GM12878 (cell line): ENCODE data around the gene FBXW9. TPM values are rescaled to one million over a fixed set of nuclear protein-coding genes. Genes with fewer than 3 reads are reported as not detected.

Experiments used
- ATAC-seq: fragments of 200-7000 bp; cut with Tn5 transposase; 3 replicates; pipeline ENCODE4 v1.9.1; 2020; ENCODE audit warnings: mild to moderate bottlenecking, moderate library complexity
- BruUV-seq: library from RNA; stranded (reverse); fragments of 400-500 nt; replicated peaks from 2 replicates; lab custom pipeline; 2021; lab: Mats Ljungman, UMichigan
- CTCF ChIA-PET: fragments of 300-600 bp; sonication (Branson Sonifier 250); formaldehyde crosslinking; extraction: SDS; loops from one replicate; lab custom pipeline; 2021; ENCODE audit warnings: inconsistent platforms; lab: Yijun Ruan, JAX
- POLR2A ChIA-PET: fragments of 350-600 bp; formaldehyde crosslinking; extraction: SDS; loops from one replicate; lab custom pipeline; 2021; ENCODE audit warnings: inconsistent platforms; lab: Charles Lee
- RAD21 ChIA-PET: fragments of 300-600 bp; sonication (Branson Sonifier 250); formaldehyde crosslinking; loops from one replicate; lab custom pipeline; 2023; ENCODE audit warnings: antibody characterized with exemption; ENCODE audit not compliant: unreplicated experiment; lab: Charles Lee
- SMC1A ChIA-PET: fragments of 300-600 bp; sonication (Branson Sonifier 250); formaldehyde crosslinking; loops from one replicate; lab custom pipeline; 2023; ENCODE audit not compliant: unreplicated experiment, uncharacterized antibody; lab: Charles Lee
- DNase-seq: peaks from one replicate; pipeline ENCODE4 v3.0.0-alpha.2; 2011; ENCODE audit warnings: low read depth, low spot score
- FAIRE-seq: peaks from 3 replicates; lab custom pipeline; 2011; peaks lifted over from hg19 to GRCh38; lab: Jason Lieb, UNC
- H2AFZ ChIP-seq: 2 replicates; pipeline ENCODE4 v1.6.0; 2011; ENCODE audit warnings: low read depth, low read length, control low read depth; ENCODE audit not compliant: control insufficient read depth
- H3K27ac ChIP-seq: 2 replicates; pipeline ENCODE4 v1.5.1; 2011; ENCODE audit warnings: control low read depth; ENCODE audit not compliant: control insufficient read depth, insufficient read depth
- H3K27me3 ChIP-seq, 2 experiments: replicated peaks in 1 of 2; 2 replicates each; pipeline versions ENCODE4 v1.6.0 to v1.6.1; 2011; ENCODE audit warnings: low read length in 1 of 2; ENCODE audit not compliant: control insufficient read depth in 2 of 2, insufficient read depth in 2 of 2
- H3K36me3 ChIP-seq, 2 experiments: 2 replicates each; pipeline ENCODE4 v1.5.1; 2011; ENCODE audit warnings: low read length in 1 of 2; ENCODE audit not compliant: control insufficient read depth in 2 of 2, insufficient read depth in 2 of 2
- H3K4me1 ChIP-seq: 2 replicates; pipeline ENCODE4 v1.6.1; 2011; ENCODE audit warnings: mild to moderate bottlenecking, low read length, moderate library complexity, mixed read lengths; ENCODE audit not compliant: control insufficient read depth, insufficient read depth
- H3K4me2 ChIP-seq: 2 replicates; pipeline ENCODE4 v1.6.0; 2011; ENCODE audit warnings: control low read depth; ENCODE audit not compliant: control insufficient read depth, insufficient read depth
- H3K4me3 ChIP-seq: fragments of 200-600 bp; sonication (generic); 2 replicates; pipeline ENCODE4 v1.5.1; 2016
- H3K79me2 ChIP-seq: 2 replicates; pipeline ENCODE4 v1.6.0; 2011; ENCODE audit warnings: low read length; ENCODE audit not compliant: control insufficient read depth, insufficient read depth
- H3K9ac ChIP-seq: 2 replicates; pipeline ENCODE4 v1.8.0; 2011; ENCODE audit warnings: low read length, control low read depth, mixed read lengths; ENCODE audit not compliant: control insufficient read depth, insufficient read depth
- H3K9me3 ChIP-seq: replicated peaks from 3 replicates; pipeline ENCODE4 v1.5.1; 2011; ENCODE audit warnings: mild to moderate bottlenecking, low read length; ENCODE audit not compliant: control insufficient read depth, insufficient read depth
- H4K20me1 ChIP-seq: 2 replicates; pipeline ENCODE4 v1.6.0; 2011; ENCODE audit not compliant: control insufficient read depth, insufficient read depth
- BCL11A ChIP-seq: IDR thresholded peaks from 2 replicates; pipeline ENCODE4 v1.6.1; 2011; ENCODE audit warnings: low read depth, low read length
- IRF5 ChIP-seq: fragments of 450-650 bp; IDR thresholded peaks from 2 replicates; pipeline ENCODE4 v1.6.1; 2017; ENCODE audit warnings: borderline replicate concordance
- NFYA ChIP-seq: IDR thresholded peaks from 2 replicates; pipeline ENCODE4 v1.6.1; 2011; ENCODE audit warnings: low read depth, mild to moderate bottlenecking, low read length, improper control_type of control experiment, borderline replicate concordance
- PAX8 ChIP-seq: fragments of 450-650 bp; IDR thresholded peaks from 2 replicates; pipeline ENCODE4 v1.6.1; 2017; ENCODE audit warnings: mild to moderate bottlenecking, moderate library complexity
- PKNOX1 ChIP-seq: fragments of 450-650 bp; IDR thresholded peaks from 2 replicates; pipeline ENCODE4 v1.6.1; 2016; ENCODE audit warnings: mild to moderate bottlenecking
- RAD51 ChIP-seq: fragments of 450-650 bp; IDR thresholded peaks from 2 replicates; pipeline ENCODE4 v1.6.1; 2016; ENCODE audit warnings: moderate library complexity, mild to moderate bottlenecking, inconsistent platforms
- REST ChIP-seq: IDR thresholded peaks from 2 replicates; pipeline ENCODE4 v1.6.1; 2012; ENCODE audit warnings: mild to moderate bottlenecking, low read depth, low read length
- SMARCA5 ChIP-seq: fragments of 450-650 bp; IDR thresholded peaks from 2 replicates; pipeline ENCODE4 v1.6.1; 2017; ENCODE audit warnings: mild to moderate bottlenecking
- TARDBP ChIP-seq: IDR thresholded peaks from 2 replicates; pipeline ENCODE4 v1.6.1; 2016; ENCODE audit warnings: borderline replicate concordance
- ZBED1 ChIP-seq: IDR thresholded peaks from 2 replicates; pipeline ENCODE4 v1.6.1; 2016; ENCODE audit warnings: borderline replicate concordance
- ZBTB33 ChIP-seq: fragments of 450-650 bp; IDR thresholded peaks from 2 replicates; pipeline ENCODE4 v1.6.1; 2017; ENCODE audit warnings: mild to moderate bottlenecking
- WGBS: methylation state at CpG from one replicate; pipeline ENCODE4 v1.1.6; 2016; ENCODE audit warnings: low lambda C conversion rate; ENCODE audit not compliant: insufficient replicate concordance, insufficient coverage; ENCODE audit errors: missing lambda C conversion rate; 5-methylcytosine and 5-hydroxymethylcytosine counted together
- in situ Hi-C: fragments of 300-500 bp; cut with MboI; formaldehyde crosslinking; loops from 9 replicates; pipeline ENCODE4 v1.14.3; 2018; ENCODE audit warnings: mixed read lengths
- intact Hi-C: fragments of 100-400 bp; cut with micrococcal nuclease; formaldehyde crosslinking; loops from one replicate; pipeline ENCODE4 v1.14.2; 2022; ENCODE audit not compliant: unreplicated experiment
- polyA plus RNA-seq, 11 experiments: library from polyadenylated mRNA; depleted of rRNA in 4 of 11; unstranded in 6 of 11; stranded (reverse) in 5 of 11; fragments of >200 nt; fragmentation: Nextera tagmentation in 4 of 11; fragmentation: Illumina TruSeq in 1 of 11; extraction: Ambion mirVana in 4 of 11; extraction: Trizol in 1 of 11; gene quantifications; 1 replicate in 1 of 11; 2 replicates in 10 of 11; pipeline versions ENCODE4 v1.2.1 to v1.2.3, GENCODE V29; 2011 to 2016; ENCODE audit warnings: inconsistent platforms in 2 of 11, missing spikeins in 2 of 11, low read depth in 1 of 11
- total RNA-seq, 4 experiments: library from RNA; depleted of rRNA in 3 of 4; stranded (reverse); fragments of >200 nt in 3 of 4; fragmentation: Illumina TruSeq in 1 of 4; extraction: Trizol in 1 of 4; gene quantifications; 2 replicates each; pipeline versions ENCODE4 v1.2.1 to v1.2.3, GENCODE V29; 2013 to 2021
- TF ChIP-seq, protein P1 (sequence below): fragments of 450-650 bp; IDR thresholded peaks from 2 replicates; pipeline ENCODE4 v1.6.1; 2014; ENCODE audit warnings: mild to moderate bottlenecking

Gene FBXW9
- total and polyA plus RNA-seq, 10 of the 15 experiments (the other 5 are each of a cell fraction or from before 2014, with no cell fraction given), result 0.21 to 14.8 (median 7.3) TPM

- H4K20me1 ChIP-seq, result no peaks in the 10 kb centered on the region; the same call in 1 of the 2 replicates
- peak within 1 kb of the TSS; percentile 99 for H3K4me3 ChIP-seq
- BruUV-seq, result TSS peak; percentile 83
- H3K4me1 ChIP-seq, result peaks cover 4% of the 10 kb centered on the region; the same call in 1 of the 2 replicates
- H3K27ac ChIP-seq, result peak within 1 kb of the TSS; percentile 98
- H3K27me3 ChIP-seq, result no peaks in the 10 kb centered on the region
- H3K4me2 ChIP-seq, result peak within 1 kb of the TSS; percentile 76
- RAD21 ChIA-PET, result interaction anchor here (0.6 to 1.4 kb wide), 4 partner anchors 12 to 115 kb away, joined by 3 to 5 read pairs (median 4); a partner anchor contains a TSS
- intact Hi-C loops (loop anchor here (1.0 kb wide), 1 partner anchor 112 kb away; no protein-coding TSS in a partner anchor), in situ Hi-C loops (no loop called here)
- H3K36me3 ChIP-seq, result peaks cover 13 to 14% of the 10 kb centered on the region in 2 experiments
- DNase-seq, result peak; percentile 95
- H2AFZ ChIP-seq, result peak within 1 kb of the TSS; percentile 89
- ATAC-seq, result peak; percentile 91
- H3K9me3 ChIP-seq, result no peaks in the 10 kb centered on the region
- peak within 1 kb of the TSS; percentile 98 for H3K9ac ChIP-seq
- CTCF ChIA-PET, result interaction anchor here (0.6 to 1.9 kb wide), 10 partner anchors 9 to 1671 kb away, joined by 3 to 4 read pairs (median 3); partner anchors contain the start of gene TRIR
- peaks cover 9% of the 10 kb centered on the region for H3K79me2 ChIP-seq
- FAIRE-seq, result peak; percentile 96
- POLR2A ChIA-PET, result interaction anchor here (0.6 to 2.5 kb wide), 10 partner anchors 9 to 1169 kb away, joined by 3 to 8 read pairs (median 6); partner anchors contain the start of genes MAN2B1, TNPO2, TRIR and WDR83
- under 1% methylated on average over 67 of the region's 68 CpGs for WGBS
- SMC1A ChIA-PET, result interaction anchor here (0.5 to 1.3 kb wide), 3 partner anchors 12 to 116 kb away, joined by 3 to 4 read pairs (median 4); a partner anchor contains a TSS
- no peak for TF ChIP-seq NFYA
- no peak for TF ChIP-seq ZBTB33
- peak; percentile 72; the same call in 1 of the 2 replicates for TF ChIP-seq SMARCA5
- TF ChIP-seq BCL11A, result no peak
- peak; percentile 99 for TF ChIP-seq RAD51
- no peak for TF ChIP-seq REST
- peak; percentile 77; the same call in 1 of the 2 replicates for TF ChIP-seq TARDBP
- TF ChIP-seq ZBED1, result peak; percentile 62; the same call in 1 of the 2 replicates
- TF ChIP-seq IRF5, result no peak
- TF ChIP-seq, protein P1, sequence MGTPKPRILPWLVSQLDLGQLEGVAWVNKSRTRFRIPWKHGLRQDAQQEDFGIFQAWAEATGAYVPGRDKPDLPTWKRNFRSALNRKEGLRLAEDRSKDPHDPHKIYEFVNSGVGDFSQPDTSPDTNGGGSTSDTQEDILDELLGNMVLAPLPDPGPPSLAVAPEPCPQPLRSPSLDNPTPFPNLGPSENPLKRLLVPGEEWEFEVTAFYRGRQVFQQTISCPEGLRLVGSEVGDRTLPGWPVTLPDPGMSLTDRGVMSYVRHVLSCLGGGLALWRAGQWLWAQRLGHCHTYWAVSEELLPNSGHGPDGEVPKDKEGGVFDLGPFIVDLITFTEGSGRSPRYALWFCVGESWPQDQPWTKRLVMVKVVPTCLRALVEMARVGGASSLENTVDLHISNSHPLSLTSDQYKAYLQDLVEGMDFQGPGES, result no peak
- TF ChIP-seq PKNOX1, result peak; percentile 75
- no peak for TF ChIP-seq PAX8
Measured at GRCh38 chr19:12681074-12681987, 15.1 kb downstream of the FBXW9 start, which contains the start of gene DHPS. Gene DHPS (minus strand): TSS chr19:12681880. CDS start chr19:12681766, 114 bp downstream.
